Right cardiac atrium (tissue), 5 donors: ENCODE data around the gene NRXN2. TPM values are rescaled to one million over a fixed set of nuclear protein-coding genes. Genes with fewer than 3 reads are reported as not detected.
A peak's percentile ranks its signal among the peaks of the same experiment; 100 is the strongest.

Experiments
- ATAC-seq, 2 donors: fragments of 200-7000 bp; cut with Tn5 transposase; one replicate each; pipeline versions ENCODE4 v1.8.0 to v1.9.1; 2020; ENCODE audit warnings: moderate library complexity in 2 of 2, mild to moderate bottlenecking in 1 of 2
- DNase-seq, 3 donors: peaks; one replicate each; pipeline ENCODE4 v3.0.0-alpha.2; 2020
- H3K27ac ChIP-seq: one replicate; pipeline ENCODE4 v1.5.1; 2013; ENCODE audit warnings: mild to moderate bottlenecking, low read length, control low read depth, moderate library complexity
- H3K27me3 ChIP-seq: one replicate; pipeline ENCODE4 v1.6.1; 2013; ENCODE audit not compliant: control insufficient read depth, insufficient read depth
- H3K4me1 ChIP-seq: one replicate; pipeline ENCODE4 v1.6.1; 2013; ENCODE audit warnings: low read length; ENCODE audit not compliant: control insufficient read depth, insufficient read depth
- H3K4me3 ChIP-seq: one replicate; pipeline ENCODE4 v1.5.1; 2013; ENCODE audit warnings: low read length, control low read depth
- H3K9me3 ChIP-seq: one replicate; pipeline ENCODE4 v1.6.1; 2013; ENCODE audit warnings: low read length; ENCODE audit not compliant: control insufficient read depth
- WGBS: extraction: QIAGEN DNeasy Blood & Tissue Kit; methylation state at CpG from one replicate; pipeline ENCODE4 v1.1.7; 2013; 5-methylcytosine and 5-hydroxymethylcytosine counted together
- intact Hi-C, 4 donors: fragments of 100-400 bp; cut with DNase I; formaldehyde crosslinking; loops; one replicate each; pipeline versions ENCODE4 v1.11.0 to v1.14.0; 2022 to 2023
- polyA plus RNA-seq: library from polyadenylated mRNA; stranded (reverse); fragments of 200-250 nt; gene quantifications from one replicate; pipeline ENCODE4 v1.2.3, GENCODE V29; 2013
- total RNA-seq, 4 donors: library from RNA; stranded (reverse); fragmentation: NEBNext Ultra II Directional; extraction: Animal tissue kit (Norgen Biotek cat#: 25700); gene quantifications; one replicate each; pipeline ENCODE4 v1.2.1, GENCODE V29; 2021
- donor health status: healthy with polysubstance abuse.
- donor health status: DM: no; HTN: yes; CAD: no.
- donor health status: DM: no; HTN: no; CAD: no.
- donor health status: DM: no; HTN: yes; CAD: no; lungs with severe emphysema.
- donor health status: DM: yes; HTN: yes; CAD: no.

NRXN2 gene
- total and polyA plus RNA-seq, 5 donors = 2.1 to 5.7 (median 2.7) TPM

- Histone ChIP-seq H3K4me1 (no peaks in the 10 kb centered on the region), H3K27me3 (no peaks in the 10 kb centered on the region), H3K4me3 (peak overlapping the region; percentile 31), H3K9me3 (no peaks in the 10 kb centered on the region), H3K27ac (no peak overlapping the region)
- WGBS = 73% methylated on average over 55 of the region's 55 CpGs
- ATAC-seq = peak; percentile 11 to 23
- intact Hi-C loops = no loop called here
- peak in 2 of 3 donors; percentile 64 to 67 for DNase-seq
Observed at GRCh38 chr11:64607381-64607985, 115.5 kb downstream of the NRXN2 start.

- WGBS = 76% methylated on average over 23 of the region's 23 CpGs
- peak in 1 of 3 donors; percentile 38 for DNase-seq
- Histone ChIP-seq H3K27ac (no peak overlapping the region), H3K4me3 (no peak overlapping the region), H3K9me3 (no peaks in the 10 kb centered on the region), H3K27me3 (no peaks in the 10 kb centered on the region), H3K4me1 (no peaks in the 10 kb centered on the region)
- intact Hi-C loops = no loop called here
- ATAC-seq = no peak
Observed at GRCh38 chr11:64606796-64607380, 116.1 kb downstream of the NRXN2 start.

DNA sequence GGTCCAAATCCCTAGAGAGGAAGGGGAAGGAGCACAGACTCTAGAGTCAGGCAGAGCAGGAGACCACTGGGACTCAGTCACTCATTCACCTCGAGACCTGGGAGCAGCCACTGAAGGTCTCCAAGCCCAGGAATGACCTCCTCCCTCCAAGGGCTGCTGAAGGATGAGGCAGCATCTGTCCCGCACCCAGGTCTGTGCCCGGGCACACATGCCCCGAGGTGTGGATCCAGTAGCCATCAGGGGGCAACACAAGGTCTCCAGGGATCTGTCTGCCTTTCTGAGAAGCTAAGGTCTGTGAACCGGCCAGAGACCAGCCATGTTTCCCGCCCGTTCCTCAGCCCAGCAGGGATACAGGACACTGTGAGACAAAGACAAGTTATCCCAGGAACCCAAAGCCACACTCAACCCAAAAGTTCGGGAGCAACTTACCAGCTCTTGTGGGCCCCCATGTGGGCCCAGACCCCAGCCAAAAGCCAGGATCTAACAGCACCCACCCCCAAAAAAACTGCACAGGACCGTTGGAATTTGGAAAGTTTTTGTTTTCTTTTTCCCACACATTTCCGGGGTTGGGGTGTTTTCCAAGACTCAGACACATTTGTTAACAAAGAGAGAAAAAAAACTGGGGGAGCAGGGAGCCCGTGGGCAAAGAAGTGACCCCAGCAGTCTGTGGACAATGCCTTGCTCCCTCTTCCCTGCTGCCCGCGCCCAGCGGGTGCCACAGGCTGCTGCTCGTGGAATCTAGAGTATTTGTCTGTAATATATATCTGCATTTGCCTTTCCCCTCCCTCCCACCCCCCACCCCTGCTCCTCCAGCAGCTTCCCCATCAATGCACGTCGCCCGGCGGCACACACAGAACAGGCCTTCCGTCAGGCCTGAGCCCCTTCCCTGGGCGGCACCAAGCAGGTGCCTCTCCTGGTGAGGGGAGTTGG is 117.1 kb downstream of the NRXN2 start:
- intact Hi-C loops = no loop called here
- WGBS = 67% methylated on average over 21 of the region's 21 CpGs
- H3K27me3 ChIP-seq = no peaks in the 10 kb centered on the region
- peak in 2 of 3 donors; percentile 24 to 44 for DNase-seq
- no peaks in the 10 kb centered on the region for H3K9me3 ChIP-seq
- no peaks in the 10 kb centered on the region for H3K4me1 ChIP-seq
- no peak overlapping the region for H3K4me3 ChIP-seq
- H3K27ac ChIP-seq = no peak overlapping the region
- ATAC-seq = no peak

DNA sequence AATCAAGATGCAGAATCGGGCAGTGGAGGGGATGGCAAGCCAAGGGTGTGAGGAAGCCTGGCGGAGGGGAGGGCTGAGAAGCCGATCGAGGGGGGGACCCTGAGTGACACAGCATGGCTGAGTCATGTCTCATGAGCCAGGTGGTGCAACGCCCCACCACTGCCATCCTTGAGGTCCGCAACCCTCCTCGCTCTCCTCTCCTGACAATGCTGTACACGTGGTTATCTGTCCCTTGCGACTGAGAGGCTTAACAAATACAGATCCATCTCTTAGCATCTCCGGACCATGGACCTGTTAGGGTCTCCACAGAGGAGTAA is 117.8 kb downstream of the NRXN2 start:
- H3K9me3 ChIP-seq = no peaks in the 10 kb centered on the region
- ATAC-seq (no peak), DNase-seq (peak in 2 of 3 donors; percentile 28 to 50)
- H3K27me3 ChIP-seq = no peaks in the 10 kb centered on the region
- intact Hi-C loops = no loop called here
- no peaks in the 10 kb centered on the region for H3K4me1 ChIP-seq
- H3K4me3 ChIP-seq = no peak overlapping the region
- WGBS = 69% methylated on average over 10 of the region's 10 CpGs
- H3K27ac ChIP-seq = no peak overlapping the region

DNA sequence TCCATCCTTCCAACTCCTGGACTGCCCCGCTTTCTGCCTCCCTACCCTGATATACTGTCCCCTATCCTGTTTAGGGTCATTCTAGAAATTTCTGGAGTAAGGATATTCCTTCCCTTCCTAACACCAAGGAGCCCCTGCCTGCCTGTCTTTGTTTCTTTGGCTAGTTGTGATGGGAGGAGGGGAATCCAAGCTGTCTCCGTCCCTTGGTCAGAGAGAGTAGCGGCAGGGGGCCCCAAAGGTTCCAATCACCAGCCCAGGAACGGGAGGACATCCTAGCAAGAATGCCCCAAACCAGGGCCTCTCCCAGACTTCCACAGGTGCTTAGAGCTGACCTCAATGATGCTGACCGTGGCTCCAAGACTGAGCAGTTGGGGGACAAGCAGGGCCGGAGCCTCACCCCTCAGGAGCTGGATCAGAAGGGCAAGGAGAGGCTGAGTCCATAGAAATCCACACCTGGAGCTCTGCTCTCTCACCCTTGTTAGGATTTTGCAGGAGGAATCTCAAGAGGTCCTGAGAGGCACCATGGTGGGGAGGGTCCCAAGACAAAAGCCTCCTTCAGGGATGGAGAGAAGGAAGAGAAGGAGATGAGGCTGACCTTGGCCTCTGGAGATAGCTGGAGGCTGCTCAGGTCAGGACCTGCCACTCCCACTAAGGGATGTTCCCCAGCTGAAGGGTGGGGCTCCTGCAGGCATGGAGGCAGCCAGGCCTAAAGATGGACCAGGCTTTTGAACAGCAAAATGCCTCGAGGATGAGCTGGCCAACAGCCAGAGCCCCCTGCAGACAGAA is 118.3 kb downstream of the NRXN2 start:
- WGBS = 79% methylated on average over 7 of the region's 7 CpGs
- intact Hi-C loops = no loop called here

DNA sequence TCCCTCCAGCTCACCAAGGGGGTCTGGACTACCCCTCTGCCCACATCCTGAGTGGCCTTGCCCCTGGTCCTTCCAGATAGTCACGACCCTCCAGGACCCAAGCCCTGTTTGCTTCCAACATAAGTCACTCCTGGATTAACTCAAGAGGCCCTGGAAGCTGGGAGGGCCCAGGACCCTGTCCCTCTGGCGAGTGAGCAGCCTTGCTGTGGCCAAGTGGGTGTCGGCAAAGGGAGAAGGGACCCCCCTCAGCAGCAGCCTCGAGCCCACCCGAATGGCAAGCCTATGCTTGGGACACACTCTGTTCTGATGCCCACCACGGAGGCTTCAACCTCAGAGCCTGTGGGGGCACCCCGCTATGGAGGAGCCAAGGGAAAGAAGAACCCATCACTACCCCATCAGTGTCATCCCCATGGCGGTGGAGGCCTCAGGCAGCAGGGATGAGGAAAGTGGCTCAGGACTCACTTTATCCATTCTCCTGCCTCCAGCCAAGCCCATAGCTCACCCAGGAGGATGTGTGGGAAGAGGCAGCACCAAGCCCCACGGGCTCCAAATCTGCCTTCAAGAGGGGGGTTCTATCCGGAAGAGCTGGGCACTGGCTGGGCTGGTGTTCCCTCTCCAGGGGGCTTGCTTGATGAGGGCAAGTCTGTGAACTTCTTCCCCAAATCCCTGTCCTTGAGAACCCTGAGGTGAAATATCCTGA is 119.4 kb downstream of the NRXN2 start:
- H3K27me3 ChIP-seq = no peaks in the 10 kb centered on the region
- ATAC-seq (no peak), DNase-seq (peak in 2 of 3 donors; percentile 26 to 28)
- H3K4me1 ChIP-seq = no peaks in the 10 kb centered on the region
- intact Hi-C loops = no loop called here
- WGBS = 89% methylated on average over 10 of the region's 10 CpGs
- H3K27ac ChIP-seq = no peak overlapping the region
- H3K4me3 ChIP-seq = no peak overlapping the region
- no peaks in the 10 kb centered on the region for H3K9me3 ChIP-seq

More for the DNA sequence above, 118.3 kb downstream of the NRXN2 start:
- H3K4me3 ChIP-seq = no peak overlapping the region
- DNase-seq = peak in 2 of 3 donors; percentile 17 to 30
- no peaks in the 10 kb centered on the region for H3K9me3 ChIP-seq
- H3K4me1 ChIP-seq = no peaks in the 10 kb centered on the region
- H3K27me3 ChIP-seq = no peaks in the 10 kb centered on the region
- H3K27ac ChIP-seq = no peak overlapping the region
- no peak for ATAC-seq

DNA sequence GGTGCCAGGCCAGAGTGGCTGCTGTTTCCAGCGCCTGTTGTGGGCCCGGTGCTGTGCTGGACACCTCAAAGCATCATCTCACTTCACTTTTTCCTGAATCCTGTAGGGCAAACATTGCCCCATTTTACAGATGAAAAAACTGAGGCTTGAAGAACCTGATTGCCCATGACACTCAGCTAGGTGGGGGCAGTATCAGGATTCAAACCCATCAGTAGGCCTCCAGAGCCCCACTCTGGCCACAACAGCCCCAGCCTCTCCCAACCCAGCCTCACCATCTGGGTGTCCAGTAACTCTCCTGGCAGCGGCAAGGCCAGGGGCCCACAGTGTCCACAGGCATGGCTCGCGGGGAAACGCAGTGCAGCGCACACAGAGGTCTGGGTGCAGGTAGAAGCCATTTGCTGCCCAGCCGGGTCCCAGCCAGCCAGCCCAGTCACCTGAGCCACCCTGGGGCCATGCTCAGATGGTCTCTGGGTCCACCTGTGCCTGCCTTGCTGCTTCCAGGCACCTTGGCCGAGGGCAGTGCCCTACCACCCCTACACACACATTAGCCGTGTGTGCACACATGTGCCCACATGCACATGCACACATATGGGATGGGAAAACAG is 120.4 kb downstream of the NRXN2 start:
- intact Hi-C loops = no loop called here
- Histone ChIP-seq H3K27me3 (no peaks in the 10 kb centered on the region), H3K4me3 (no peak overlapping the region), H3K4me1 (no peaks in the 10 kb centered on the region), H3K9me3 (no peaks in the 10 kb centered on the region), H3K27ac (no peak overlapping the region)
- WGBS = 95% methylated on average over 10 of the region's 10 CpGs
- DNase-seq = peak in 2 of 3 donors; percentile 41 to 44
- no peak for ATAC-seq

GRCh38 chr11:64601605-64602465 is 121.2 kb downstream of the NRXN2 start:
- DNase-seq (peak in 2 of 3 donors; percentile 16 to 31), ATAC-seq (no peak)
- H3K27me3 ChIP-seq = no peaks in the 10 kb centered on the region
- intact Hi-C loops = no loop called here
- H3K4me3 ChIP-seq = no peak overlapping the region
- H3K4me1 ChIP-seq = no peaks in the 10 kb centered on the region
- H3K27ac ChIP-seq = no peak overlapping the region
- WGBS = 82% methylated on average over 12 of the region's 12 CpGs
- no peaks in the 10 kb centered on the region for H3K9me3 ChIP-seq

DNA sequence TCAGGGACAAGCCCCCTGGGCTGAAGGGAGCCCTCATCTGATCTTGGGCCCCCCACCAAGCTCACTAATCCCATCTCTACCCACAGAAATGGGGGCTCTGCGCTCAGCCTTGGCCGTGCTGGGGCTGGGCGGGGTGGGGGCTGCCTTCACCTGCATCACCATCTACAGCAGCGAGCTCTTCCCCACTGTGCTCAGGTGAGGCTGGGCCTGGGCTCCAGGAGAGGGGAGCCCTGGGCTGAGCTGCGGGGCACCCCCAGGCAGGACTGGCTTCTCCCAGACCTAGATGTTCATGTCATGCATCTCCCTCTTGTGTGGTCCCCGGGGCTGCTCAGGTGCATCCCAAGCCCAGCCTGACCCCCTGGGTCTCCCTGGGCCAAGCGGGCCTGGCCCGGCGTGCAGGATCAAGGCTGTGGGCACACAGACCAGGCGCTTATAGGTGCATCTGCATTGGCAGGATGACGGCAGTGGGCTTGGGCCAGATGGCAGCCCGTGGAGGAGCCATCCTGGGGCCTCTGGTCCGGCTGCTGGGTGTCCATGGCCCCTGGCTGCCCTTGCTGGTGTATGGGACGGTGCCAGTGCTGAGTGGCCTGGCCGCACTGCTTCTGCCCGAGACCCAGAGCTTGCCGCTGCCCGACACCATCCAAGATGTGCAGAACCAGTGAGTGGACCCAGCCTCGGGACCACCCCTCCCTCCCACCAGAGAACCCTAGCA is 122.6 kb downstream of the NRXN2 start:
- Histone ChIP-seq H3K27me3 (no peaks in the 10 kb centered on the region), H3K4me1 (no peaks in the 10 kb centered on the region), H3K27ac (no peak overlapping the region), H3K4me3 (no peak overlapping the region), H3K9me3 (no peaks in the 10 kb centered on the region)
- 87% methylated on average over 19 of the region's 19 CpGs for WGBS
- intact Hi-C loops = no loop called here
- peak in 2 of 3 donors; percentile 19 to 29 for DNase-seq
- ATAC-seq = no peak
